ENCODE data around the gene NCKIPSD.

Gene NCKIPSD

DNA sequence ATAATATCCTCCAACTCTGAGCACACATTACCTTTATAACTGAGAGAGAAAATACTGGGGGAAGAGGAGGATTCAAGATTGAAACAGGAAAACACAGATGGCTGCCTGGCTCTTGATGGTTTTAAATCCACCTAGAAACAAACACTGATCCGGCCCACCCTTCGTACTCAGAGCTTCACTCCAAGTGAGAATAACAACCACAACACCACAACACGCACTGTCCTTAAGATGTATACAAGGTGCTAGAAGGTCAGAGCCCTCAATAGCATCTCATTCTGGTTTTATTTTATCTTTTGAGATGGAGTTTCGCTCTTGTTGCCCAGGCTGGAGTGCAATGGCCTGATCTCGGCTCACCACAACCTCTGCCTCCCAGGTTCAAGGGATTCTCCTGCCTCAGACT lies 21.4 kb upstream of the NCKIPSD start:
- H3K79me2 ChIP-seq (ENCODE audit: low read length): peaks cover 99% of the 10 kb centered on the region
- H2AFZ ChIP-seq (ENCODE audit: low read depth, low read length): no peak overlapping the region
- no peak overlapping the region for H3K9ac ChIP-seq (ENCODE audit: low read length)
- H4K20me1 ChIP-seq (ENCODE audit: insufficient read depth, low read length): peaks cover 66% of the 10 kb centered on the region
- H3K4me1 ChIP-seq (ENCODE audit: low read length): no peaks in the 10 kb centered on the region
- no peak overlapping the region for H3K27ac ChIP-seq (ENCODE audit: low read length)
- H3K4me3 ChIP-seq (ENCODE audit: low read length): no peak overlapping the region
- no peak overlapping the region for H3K4me2 ChIP-seq (ENCODE audit: low read length)
- no peak for TF ChIP-seq CTCF (IDR thresholded peaks at IDR 0.05; ENCODE audit: low read depth, low read length)
- TF ChIP-seq EZH2phosphoT487 (IDR thresholded peaks at IDR 0.05; ENCODE audit: low read depth): no peak
- no peaks in the 10 kb centered on the region for H3K27me3 ChIP-seq (ENCODE audit: low read depth, low read length)
- peaks cover 52% of the 10 kb centered on the region for H3K36me3 ChIP-seq (replicated peaks; ENCODE audit: low read depth, low read length)
- H3K9me3 ChIP-seq (ENCODE audit: insufficient read depth, low read length): no peaks in the 10 kb centered on the region

- Histone ChIP-seq H3K4me1 (ENCODE audit: low read length) (no peaks in the 10 kb centered on the region), H3K9me3 (ENCODE audit: insufficient read depth, low read length) (no peaks in the 10 kb centered on the region), H3K4me2 (ENCODE audit: low read length) (no peak overlapping the region), H2AFZ (ENCODE audit: low read depth, low read length) (no peak overlapping the region), H3K36me3 (replicated peaks; ENCODE audit: low read depth, low read length) (peaks cover 54% of the 10 kb centered on the region), H3K79me2 (ENCODE audit: low read length) (peaks cover 99% of the 10 kb centered on the region), H3K27me3 (ENCODE audit: low read depth, low read length) (no peaks in the 10 kb centered on the region), H4K20me1 (ENCODE audit: insufficient read depth, low read length) (peaks cover 66% of the 10 kb centered on the region), H3K27ac (ENCODE audit: low read length) (no peak overlapping the region), H3K9ac (ENCODE audit: low read length) (no peak overlapping the region), H3K4me3 (ENCODE audit: low read length) (no peak overlapping the region)
- no peak for TF ChIP-seq EZH2phosphoT487 (IDR thresholded peaks at IDR 0.05; ENCODE audit: low read depth)
- no peak for TF ChIP-seq CTCF (IDR thresholded peaks at IDR 0.05; ENCODE audit: low read depth, low read length)
Observed at GRCh38 chr3:48702320-48702920, 16.7 kb upstream of the NCKIPSD start.

DNA sequence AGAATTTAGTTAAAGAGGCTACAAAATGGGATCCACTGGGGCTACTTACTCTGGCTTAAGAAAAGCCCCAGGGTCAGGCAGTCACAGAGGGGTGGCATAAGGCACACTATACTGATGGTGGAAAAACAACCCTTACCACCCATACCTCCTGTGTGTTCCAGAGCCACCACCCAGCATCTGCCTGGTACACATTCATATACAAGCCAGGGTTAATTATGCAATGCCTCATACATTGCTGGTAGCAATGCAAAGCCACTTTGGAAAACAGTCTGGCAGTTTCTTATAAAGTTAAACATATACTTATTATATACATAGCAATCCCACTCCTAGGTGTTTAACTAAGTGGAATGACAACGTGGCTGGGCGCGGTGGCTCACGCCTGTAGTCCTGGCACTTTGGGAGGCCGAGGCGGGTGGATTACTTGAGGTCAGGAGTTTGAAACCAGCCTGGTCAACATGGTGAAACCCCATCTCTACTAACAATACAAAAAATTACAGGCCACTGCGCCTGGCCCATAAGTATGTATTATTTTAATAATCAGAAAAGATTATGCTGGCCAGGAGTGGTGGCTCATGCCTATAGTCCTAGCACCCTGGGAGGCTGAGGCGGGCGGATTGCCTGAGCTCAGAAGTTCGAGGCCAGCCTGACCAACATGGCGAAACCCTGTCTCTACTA lies 15.2 kb upstream of the NCKIPSD start:
- no peak overlapping the region for H3K9ac ChIP-seq (ENCODE audit: low read length)
- no peaks in the 10 kb centered on the region for H3K27me3 ChIP-seq (ENCODE audit: low read depth, low read length)
- H3K36me3 ChIP-seq (replicated peaks; ENCODE audit: low read depth, low read length): peaks cover 55% of the 10 kb centered on the region
- no peak overlapping the region for H2AFZ ChIP-seq (ENCODE audit: low read depth, low read length)
- TF ChIP-seq EZH2phosphoT487 (IDR thresholded peaks at IDR 0.05; ENCODE audit: low read depth) (no peak), CTCF (IDR thresholded peaks at IDR 0.05; ENCODE audit: low read depth, low read length) (no peak)
- peaks cover 64% of the 10 kb centered on the region for H4K20me1 ChIP-seq (ENCODE audit: insufficient read depth, low read length)
- H3K4me3 ChIP-seq (ENCODE audit: low read length): no peak overlapping the region
- no peaks in the 10 kb centered on the region for H3K9me3 ChIP-seq (ENCODE audit: insufficient read depth, low read length)
- no peaks in the 10 kb centered on the region for H3K4me1 ChIP-seq (ENCODE audit: low read length)
- no peak overlapping the region for H3K27ac ChIP-seq (ENCODE audit: low read length)
- H3K4me2 ChIP-seq (ENCODE audit: low read length): no peak overlapping the region
- peaks cover 98% of the 10 kb centered on the region for H3K79me2 ChIP-seq (ENCODE audit: low read length)

DNA sequence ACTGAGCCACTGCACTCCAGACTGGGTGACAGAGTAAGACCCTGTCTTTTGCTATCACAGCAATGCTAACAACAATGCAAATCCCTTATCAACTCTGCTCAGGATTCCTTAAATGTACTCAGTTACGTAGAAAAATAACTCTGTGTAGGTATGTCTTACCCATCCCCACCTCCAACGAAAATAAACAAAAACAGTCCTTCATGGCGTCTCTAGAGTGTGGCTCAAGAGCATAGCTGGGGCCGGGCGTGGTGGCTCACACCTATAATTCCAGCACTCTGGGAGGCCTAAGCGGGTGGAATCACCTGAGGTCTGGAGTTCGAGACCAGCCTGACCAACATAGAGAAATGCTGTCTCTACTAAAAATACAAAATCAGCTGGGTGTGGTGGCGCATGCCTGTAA lies 13.2 kb upstream of the NCKIPSD start:
- Histone ChIP-seq H3K9me3 (ENCODE audit: insufficient read depth, low read length) (no peaks in the 10 kb centered on the region), H3K9ac (ENCODE audit: low read length) (no peak overlapping the region), H3K36me3 (replicated peaks; ENCODE audit: low read depth, low read length) (peaks cover 60% of the 10 kb centered on the region), H2AFZ (ENCODE audit: low read depth, low read length) (no peak overlapping the region), H3K27me3 (ENCODE audit: low read depth, low read length) (no peaks in the 10 kb centered on the region), H4K20me1 (ENCODE audit: insufficient read depth, low read length) (peaks cover 73% of the 10 kb centered on the region), H3K4me3 (ENCODE audit: low read length) (no peak overlapping the region), H3K4me1 (ENCODE audit: low read length) (no peaks in the 10 kb centered on the region), H3K79me2 (ENCODE audit: low read length) (peaks cover 94% of the 10 kb centered on the region), H3K4me2 (ENCODE audit: low read length) (no peak overlapping the region), H3K27ac (ENCODE audit: low read length) (no peak overlapping the region)
- TF ChIP-seq CTCF (IDR thresholded peaks at IDR 0.05; ENCODE audit: low read depth, low read length): no peak
- TF ChIP-seq EZH2phosphoT487 (IDR thresholded peaks at IDR 0.05; ENCODE audit: low read depth): no peak
